Nephron (organoid): ENCODE data around the gene TIMM10B.

Experiments
- H3K27ac Mint-ChIP-seq, 3 experiments: 2 replicates each; pipeline ENCODE4 v1.8.0; 2020; ENCODE audit warnings: mixed read lengths in 3 of 3, mild to moderate bottlenecking in 2 of 3, moderate library complexity in 1 of 3
- H3K27me3 Mint-ChIP-seq: 2 replicates; pipeline ENCODE4 v1.8.0; 2021; ENCODE audit warnings: low read depth, mild to moderate bottlenecking, moderate library complexity, mixed read lengths
- H3K36me3 Mint-ChIP-seq: 2 replicates; pipeline ENCODE4 v1.8.0; 2020; ENCODE audit warnings: low read depth, mixed read lengths
- H3K4me1 Mint-ChIP-seq: 2 replicates; pipeline ENCODE4 v1.8.0; 2020; ENCODE audit warnings: mixed read lengths
- H3K4me3 Mint-ChIP-seq, 3 experiments: 2 replicates each; pipeline ENCODE4 v1.8.0; 2020; ENCODE audit warnings: mild to moderate bottlenecking in 3 of 3, mixed read lengths in 3 of 3, moderate library complexity in 2 of 3
- H3K9me3 Mint-ChIP-seq: 2 replicates; pipeline ENCODE4 v1.8.0; 2020; ENCODE audit warnings: mixed read lengths
- CTCF ChIP-seq, 3 experiments: fragments of 200-600 bp; sonication (generic); IDR thresholded peaks; one replicate each; pipeline ENCODE4 v1.5.0; 2021; ENCODE audit warnings: antibody characterized with exemption in 3 of 3; ENCODE audit not compliant: unreplicated experiment in 3 of 3

Gene TIMM10B

GRCh38 chr11:6531267-6531752 lies 50.0 kb downstream of the TIMM10B start:
- Mint-ChIP-seq H3K27ac (no peak overlapping the region), H3K36me3 (no peaks in the 10 kb centered on the region), H3K4me3 (no peak overlapping the region), H3K27me3 (no peaks in the 10 kb centered on the region), H3K9me3 (no peaks in the 10 kb centered on the region), H3K4me1 (no peaks in the 10 kb centered on the region)
- TF ChIP-seq CTCF (IDR thresholded peaks at IDR 0.05; ENCODE audit: unreplicated experiment in 3 of 3) = peak; percentile 74 to 88 (median 79)
